HepG2 (cell line): ENCODE results near the gene ARL16. TPM values are rescaled to one million over a fixed set of nuclear protein-coding genes. Genes with fewer than 3 reads are reported as not detected.

Experiments
- ATRX ChIP-seq: sonication (generic); formaldehyde crosslinking; IDR thresholded peaks from 2 replicates; pipeline ENCODE4 v1.4.0; 2020; ENCODE audit warnings: missing genetic modification reagents, borderline replicate concordance
- CEBPG ChIP-seq: IDR thresholded peaks from 2 replicates; pipeline ENCODE4 v1.6.1; 2016
- CEBPZ ChIP-seq: IDR thresholded peaks from 2 replicates; pipeline ENCODE4 v1.6.1; 2012; ENCODE audit warnings: low read length, improper control_type of control experiment
- EP300 ChIP-seq, 3 experiments: sonication (generic) in 1 of 3; formaldehyde crosslinking in 1 of 3; IDR thresholded peaks; 2 replicates each; pipeline versions ENCODE4 v1.5.1 to v1.6.1; 2011 to 2020; ENCODE audit warnings: low read depth in 2 of 3, low read length in 2 of 3, borderline replicate concordance in 1 of 3, improper control_type of control experiment in 1 of 3, mild to moderate bottlenecking in 1 of 3, missing genetic modification reagents in 1 of 3, moderate library complexity in 1 of 3
- GLI4 ChIP-seq: sonication (generic); formaldehyde crosslinking; IDR thresholded peaks from 2 replicates; pipeline ENCODE4 v1.5.1; 2020; ENCODE audit warnings: missing genetic modification reagents, mild to moderate bottlenecking, moderate library complexity, borderline replicate concordance
- HNRNPK ChIP-seq: fragments of 200-400 bp; formaldehyde crosslinking; IDR thresholded peaks from 2 replicates; pipeline ENCODE4 v1.6.1; 2018; ENCODE audit warnings: low read length, low read depth, moderate library complexity, mild to moderate bottlenecking; ENCODE audit not compliant: poor library complexity, severe bottlenecking
- HOMEZ ChIP-seq: IDR thresholded peaks from 2 replicates; pipeline ENCODE4 v1.6.1; 2016; ENCODE audit warnings: low read depth
- RELA ChIP-seq: sonication (generic); formaldehyde crosslinking; IDR thresholded peaks from 2 replicates; pipeline ENCODE4 v1.4.0; 2020; ENCODE audit warnings: missing genetic modification reagents
- SMC3 ChIP-seq: IDR thresholded peaks from 2 replicates; pipeline ENCODE4 v1.6.1; 2011; ENCODE audit warnings: low read length, improper control_type of control experiment
- SP5 ChIP-seq: IDR thresholded peaks from 2 replicates; pipeline ENCODE4 v1.6.1; 2016; ENCODE audit warnings: low read depth, borderline replicate concordance
- ZBTB33 ChIP-seq: sonication (generic); formaldehyde crosslinking; IDR thresholded peaks from 2 replicates; pipeline ENCODE4 v1.4.0; 2020; ENCODE audit warnings: missing genetic modification reagents
- ZFP90 ChIP-seq: sonication (generic); formaldehyde crosslinking; IDR thresholded peaks from 2 replicates; pipeline ENCODE4 v1.8.0; 2022; ENCODE audit warnings: missing genetic modification reagents, mild to moderate bottlenecking, inconsistent platforms, borderline replicate concordance
- ZNF33B ChIP-seq: sonication (generic); formaldehyde crosslinking; IDR thresholded peaks from 2 replicates; pipeline ENCODE4 v1.5.1; 2020; ENCODE audit warnings: mild to moderate bottlenecking, missing genetic modification reagents
- ZSCAN30 ChIP-seq: sonication (generic); formaldehyde crosslinking; IDR thresholded peaks from 2 replicates; pipeline ENCODE4 v1.5.0; 2020; ENCODE audit warnings: mild to moderate bottlenecking, missing genetic modification reagents
- polyA plus RNA-seq, 8 experiments: library from polyadenylated mRNA; depleted of rRNA in 3 of 8; stranded (reverse) in 7 of 8; unstranded in 1 of 8; fragments of >200 nt; fragmentation: Illumina TruSeq in 4 of 8; extraction: Trizol in 4 of 8; gene quantifications; 2 replicates each; pipeline versions ENCODE4 v1.2.1 to v1.2.3, GENCODE V29; 2011 to 2016; ENCODE audit warnings: low read depth in 4 of 8, missing spikeins in 1 of 8, mixed read lengths in 1 of 8; ENCODE audit not compliant: insufficient read depth in 1 of 8
- total RNA-seq, 5 experiments: library from RNA; depleted of rRNA; stranded (reverse); fragments of >200 nt; fragmentation: Illumina TruSeq; extraction: Trizol; gene quantifications; 2 replicates each; pipeline ENCODE4 v1.2.3, GENCODE V29; 2016; ENCODE audit warnings: low read depth in 1 of 5
- TF ChIP-seq, protein P1 (sequence below): sonication (generic); IDR thresholded peaks from 2 replicates; pipeline ENCODE4 v1.6.1; 2016; ENCODE audit warnings: low read depth, borderline replicate concordance

The ARL16 gene
- total and polyA plus RNA-seq, 2 of the 13 experiments (the other 11 are each of a cell fraction or from before 2014, with no cell fraction given), result 20.8 to 30.8 TPM

DNA sequence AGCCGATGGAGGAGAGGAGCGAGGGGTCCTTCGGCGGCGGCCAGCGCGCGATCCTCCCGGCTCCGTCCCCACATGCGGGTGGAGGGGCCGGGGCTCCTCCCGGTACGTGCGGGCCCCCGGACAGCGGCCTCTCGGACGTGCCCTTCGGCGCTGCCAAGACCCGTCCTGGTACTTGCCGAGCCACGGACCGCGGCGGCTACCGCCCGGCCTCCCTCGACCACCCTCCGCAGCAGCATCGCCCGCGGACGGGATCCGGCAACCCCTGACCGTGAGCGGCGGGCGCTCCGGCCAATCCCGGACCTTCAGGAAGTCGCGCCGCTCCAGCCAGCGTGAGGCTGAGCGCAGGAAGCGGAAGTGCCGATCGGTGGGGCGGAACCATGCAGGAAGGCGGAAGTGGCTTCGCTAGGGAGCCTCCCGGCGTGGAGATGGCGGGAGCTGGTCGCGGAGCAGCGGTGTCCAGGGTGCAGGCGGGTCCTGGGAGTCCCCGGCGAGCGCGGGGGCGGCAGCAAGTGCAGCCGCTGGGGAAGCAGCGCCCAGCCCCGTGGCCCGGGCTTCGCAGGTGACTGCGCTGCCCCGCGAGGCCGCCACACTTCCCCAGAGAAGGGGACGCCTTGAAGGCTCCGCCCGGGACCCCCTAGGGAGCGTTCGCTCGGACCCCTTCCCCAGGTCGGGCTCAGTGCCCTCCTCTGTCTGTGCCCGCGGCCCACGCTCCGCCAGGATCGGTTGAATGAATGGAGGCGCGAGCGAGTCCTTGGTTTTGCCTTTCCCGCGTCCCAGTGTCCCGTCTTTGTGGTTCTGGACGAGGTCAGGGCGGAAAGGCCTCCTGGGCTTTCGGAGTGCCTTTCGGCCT is 17.0 kb downstream of the ARL16 start, which contains the start of the genes CCDC137 and OXLD1 (continued):
- TF ChIP-seq ZBTB33 (CRISPR knock-in tag) (peak; percentile 57; the same call in 1 of the 2 replicates), HNRNPK (peak; percentile 39), RELA (CRISPR knock-in tag) (peak; percentile 90), ATRX (CRISPR knock-in tag) (no peak), ZFP90 (CRISPR knock-in tag) (no peak; the same call in 1 of the 2 replicates), CEBPG (CRISPR knock-in tag) (peak; percentile 47), SP5 (CRISPR knock-in tag) (peak; percentile 15; the same call in 1 of the 2 replicates), CEBPZ (no peak), GLI4 (CRISPR knock-in tag) (peak; percentile 79; the same call in 1 of the 2 replicates), HOMEZ (CRISPR knock-in tag) (no peak), ZSCAN30 (CRISPR knock-in tag) (no peak), EP300 (IDR thresholded peaks at IDR 0.05; ENCODE audit: low read depth in 2 of 2, low read length in 2 of 2) (no peak; a peak in 1 of 4 replicates), EP300 (CRISPR knock-in tag; IDR thresholded peaks at IDR 0.05; ENCODE audit: borderline replicate concordance) (peak; percentile 6; the same call in 1 of the 2 replicates), ZNF33B (CRISPR knock-in tag) (peak; percentile 84), SMC3 (no peak)
- TF ChIP-seq, protein P1, sequence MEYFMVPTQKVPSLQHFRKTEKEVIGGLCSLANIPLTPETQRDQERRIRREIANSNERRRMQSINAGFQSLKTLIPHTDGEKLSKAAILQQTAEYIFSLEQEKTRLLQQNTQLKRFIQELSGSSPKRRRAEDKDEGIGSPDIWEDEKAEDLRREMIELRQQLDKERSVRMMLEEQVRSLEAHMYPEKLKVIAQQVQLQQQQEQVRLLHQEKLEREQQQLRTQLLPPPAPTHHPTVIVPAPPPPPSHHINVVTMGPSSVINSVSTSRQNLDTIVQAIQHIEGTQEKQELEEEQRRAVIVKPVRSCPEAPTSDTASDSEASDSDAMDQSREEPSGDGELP, result no peak
